ENCODE results near the gene ADK.

Gene ADK

GRCh38 chr10:74672430-74673165 lies 521.6 kb downstream of the ADK start:
- no peak for DNase-seq (ENCODE audit: low spot score)

- DNase-seq (ENCODE audit: low spot score), result no peak
Measured at GRCh38 chr10:74674927-74675326, 523.9 kb downstream of the ADK start.

GRCh38 chr10:74675484-74675883 lies 524.5 kb downstream of the ADK start:
- DNase-seq (ENCODE audit: low spot score), result no peak

GRCh38 chr10:74677951-74678350 lies 526.9 kb downstream of the ADK start:
- no peak for DNase-seq (ENCODE audit: low spot score)

GRCh38 chr10:74681917-74682627 lies 531.1 kb downstream of the ADK start:
- DNase-seq (ENCODE audit: low spot score), result no peak

- DNase-seq (ENCODE audit: low spot score), result no peak
Measured at GRCh38 chr10:74683067-74683466, 532.0 kb downstream of the ADK start.

- no peak for DNase-seq (ENCODE audit: low spot score)
Measured at GRCh38 chr10:74683621-74684364, 532.8 kb downstream of the ADK start.

- DNase-seq (ENCODE audit: low spot score), result no peak
Measured at GRCh38 chr10:74684462-74684861, 533.4 kb downstream of the ADK start.

- DNase-seq (ENCODE audit: low spot score), result no peak
Measured at GRCh38 chr10:74685564-74685963, 534.5 kb downstream of the ADK start.

GRCh38 chr10:74690393-74690792 lies 539.4 kb downstream of the ADK start:
- DNase-seq (ENCODE audit: low spot score), result no peak

- no peak for DNase-seq (ENCODE audit: low spot score)
Measured at GRCh38 chr10:74691164-74691563, 540.1 kb downstream of the ADK start.

- no peak for DNase-seq (ENCODE audit: low spot score)
Measured at GRCh38 chr10:74704629-74705357, 553.8 kb downstream of the ADK start.

- DNase-seq (ENCODE audit: low spot score), result no peak
Measured at GRCh38 chr10:74705358-74705980, 554.4 kb downstream of the ADK start.

- DNase-seq (ENCODE audit: low spot score), result no peak
Measured at GRCh38 chr10:74706966-74707365, 555.9 kb downstream of the ADK start.

GRCh38 chr10:74708246-74708645 lies 557.2 kb downstream of the ADK start:
- DNase-seq (ENCODE audit: low spot score), result no peak

- no peak for DNase-seq (ENCODE audit: low spot score)
Measured at GRCh38 chr10:74718208-74718607, 567.2 kb downstream of the ADK start.

- DNase-seq (ENCODE audit: low spot score), result no peak
Measured at GRCh38 chr10:74728225-74728624, 577.2 kb downstream of the ADK start.

- DNase-seq (ENCODE audit: low spot score), result no peak
Measured at GRCh38 chr10:74730246-74730645, 579.2 kb downstream of the ADK start.

- no peak for DNase-seq (ENCODE audit: low spot score)
Measured at GRCh38 chr10:74733612-74734011, 582.6 kb downstream of the ADK start.

GRCh38 chr10:74736029-74736428 lies 585.0 kb downstream of the ADK start:
- no peak for DNase-seq (ENCODE audit: low spot score)

GRCh38 chr10:74738052-74738451 lies 587.0 kb downstream of the ADK start:
- DNase-seq (ENCODE audit: low spot score), result no peak

GRCh38 chr10:74738542-74738941 lies 587.5 kb downstream of the ADK start:
- no peak for DNase-seq (ENCODE audit: low spot score)
